B cell (primary cell): Measurements from ENCODE around the gene CTNNA3.

Experiments
- EZH2 ChIP-seq: IDR thresholded peaks from 2 replicates; pipeline ENCODE4 v1.6.1; 2012; ENCODE audit warnings: borderline replicate concordance, low read depth, mild to moderate bottlenecking, moderate library complexity, low read length; ENCODE audit not compliant: insufficient read depth, poor library complexity, severe bottlenecking
- TF ChIP-seq, protein P1 (sequence below): fragments of 200-600 bp; IDR thresholded peaks from one replicate; pipeline ENCODE4 v1.8.0; 2022; ENCODE audit warnings: antibody characterized with exemption, mild to moderate bottlenecking

- TF ChIP-seq, protein P1, sequence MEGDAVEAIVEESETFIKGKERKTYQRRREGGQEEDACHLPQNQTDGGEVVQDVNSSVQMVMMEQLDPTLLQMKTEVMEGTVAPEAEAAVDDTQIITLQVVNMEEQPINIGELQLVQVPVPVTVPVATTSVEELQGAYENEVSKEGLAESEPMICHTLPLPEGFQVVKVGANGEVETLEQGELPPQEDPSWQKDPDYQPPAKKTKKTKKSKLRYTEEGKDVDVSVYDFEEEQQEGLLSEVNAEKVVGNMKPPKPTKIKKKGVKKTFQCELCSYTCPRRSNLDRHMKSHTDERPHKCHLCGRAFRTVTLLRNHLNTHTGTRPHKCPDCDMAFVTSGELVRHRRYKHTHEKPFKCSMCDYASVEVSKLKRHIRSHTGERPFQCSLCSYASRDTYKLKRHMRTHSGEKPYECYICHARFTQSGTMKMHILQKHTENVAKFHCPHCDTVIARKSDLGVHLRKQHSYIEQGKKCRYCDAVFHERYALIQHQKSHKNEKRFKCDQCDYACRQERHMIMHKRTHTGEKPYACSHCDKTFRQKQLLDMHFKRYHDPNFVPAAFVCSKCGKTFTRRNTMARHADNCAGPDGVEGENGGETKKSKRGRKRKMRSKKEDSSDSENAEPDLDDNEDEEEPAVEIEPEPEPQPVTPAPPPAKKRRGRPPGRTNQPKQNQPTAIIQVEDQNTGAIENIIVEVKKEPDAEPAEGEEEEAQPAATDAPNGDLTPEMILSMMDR: no peak
- no peak for TF ChIP-seq EZH2
Observed at GRCh38 chr10:66828957-66829356, 867.0 kb downstream of the CTNNA3 start.
